ENCODE data around the gene PALD1.

The PALD1 gene

DNA sequence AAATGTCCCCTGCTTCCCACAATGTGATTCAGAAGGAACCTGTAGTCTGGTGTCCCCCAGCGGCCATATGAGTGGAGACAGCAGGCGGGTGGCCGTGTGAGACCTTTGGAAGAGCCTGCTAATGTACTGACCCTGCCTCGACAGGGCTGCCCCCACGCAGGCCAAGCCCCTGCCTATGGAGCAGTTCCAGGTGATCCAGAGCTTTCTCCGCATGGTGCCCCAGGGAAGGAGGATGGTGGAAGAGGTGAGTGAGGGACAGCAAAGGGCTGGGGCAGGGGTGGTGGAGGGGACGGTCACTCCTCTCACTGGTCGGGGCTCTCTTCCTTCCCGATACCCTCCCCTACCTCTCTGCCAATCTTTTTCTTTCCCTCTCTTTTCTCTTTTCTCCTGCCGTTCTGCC is 55.7 kb downstream of the PALD1 start:
- TF ChIP-seq CTCF (conservative IDR thresholded peaks at IDR 0.05), result no peak
- no peak for TF ChIP-seq ZFX (IDR thresholded peaks at IDR 0.05)
- no peak overlapping the region for H3K27ac ChIP-seq

- no peak overlapping the region for H3K27ac ChIP-seq
- TF ChIP-seq CTCF (conservative IDR thresholded peaks at IDR 0.05) (no peak), ZFX (IDR thresholded peaks at IDR 0.05) (no peak)
Observed at GRCh38 chr10:70535001-70535400, 56.4 kb downstream of the PALD1 start.

DNA sequence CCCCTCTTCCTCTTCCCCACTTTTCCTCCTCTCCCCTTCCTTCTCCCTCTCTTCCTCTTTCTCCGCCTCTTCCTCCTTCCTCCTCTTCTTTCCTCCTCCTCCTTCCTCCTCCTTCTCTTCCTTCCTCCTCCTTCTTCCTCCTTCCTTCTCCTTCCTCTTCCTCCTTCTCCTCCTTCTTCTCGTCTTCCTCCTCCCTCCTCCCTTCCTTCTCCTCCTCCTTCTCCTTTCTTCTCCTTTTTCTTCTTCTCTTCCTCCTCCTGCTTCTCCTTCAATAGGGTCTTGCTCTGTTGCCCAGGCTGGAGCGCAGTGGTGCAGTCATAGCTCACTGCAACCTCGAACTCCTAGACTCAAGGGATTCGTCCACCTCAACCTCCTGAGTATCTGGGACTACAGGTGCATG is 56.9 kb downstream of the PALD1 start:
- TF ChIP-seq ZFX (IDR thresholded peaks at IDR 0.05), result no peak
- no peak for TF ChIP-seq CTCF (conservative IDR thresholded peaks at IDR 0.05)
- no peak overlapping the region for H3K27ac ChIP-seq

- TF ChIP-seq CTCF (conservative IDR thresholded peaks at IDR 0.05), result no peak; the same call in 1 of the 2 replicates
- TF ChIP-seq ZFX (IDR thresholded peaks at IDR 0.05), result no peak
- no peak overlapping the region for H3K27ac ChIP-seq
Observed at GRCh38 chr10:70536196-70536861, 57.8 kb downstream of the PALD1 start.

DNA sequence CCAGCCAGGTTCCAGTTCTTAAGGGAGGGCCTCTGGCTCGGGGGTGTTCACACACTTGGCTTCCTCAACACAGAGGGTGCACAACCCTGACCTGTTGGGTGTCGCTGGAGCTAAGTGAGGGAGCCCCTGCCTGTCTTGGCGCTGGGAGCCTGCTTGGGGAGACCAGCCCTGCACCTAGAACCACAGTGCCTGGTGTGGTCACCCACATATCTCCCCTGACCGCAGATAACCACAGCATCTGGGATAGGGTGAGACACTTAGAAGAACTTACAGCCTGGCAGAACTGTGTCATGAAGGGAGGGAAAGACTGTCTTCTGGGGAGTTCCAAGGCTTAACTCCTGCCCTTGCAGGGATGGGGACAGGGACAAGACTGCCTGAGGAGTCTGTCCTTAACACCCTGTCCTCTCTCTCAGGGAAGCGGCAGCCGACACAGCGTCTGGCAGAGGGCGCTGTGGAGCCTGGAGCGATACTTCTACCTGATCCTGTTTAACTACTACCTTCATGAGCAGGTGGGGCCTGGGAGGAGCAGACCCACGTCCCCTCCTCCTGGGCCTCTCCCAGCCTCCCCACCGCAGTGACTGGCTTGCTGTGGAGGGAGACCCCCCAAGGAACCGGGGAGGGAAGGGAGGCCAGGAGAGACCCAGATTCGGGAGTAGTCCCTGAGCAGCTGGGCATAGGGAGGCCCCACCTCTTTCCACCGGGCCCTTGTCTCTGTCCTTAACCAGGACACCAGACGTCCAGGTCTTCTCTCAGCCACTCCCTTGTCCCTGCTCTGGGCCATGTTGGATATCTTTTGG is 59.0 kb downstream of the PALD1 start:
- H3K27ac ChIP-seq, result no peak overlapping the region
- TF ChIP-seq CTCF (conservative IDR thresholded peaks at IDR 0.05) (peak; percentile 75), ZFX (IDR thresholded peaks at IDR 0.05) (no peak)

DNA sequence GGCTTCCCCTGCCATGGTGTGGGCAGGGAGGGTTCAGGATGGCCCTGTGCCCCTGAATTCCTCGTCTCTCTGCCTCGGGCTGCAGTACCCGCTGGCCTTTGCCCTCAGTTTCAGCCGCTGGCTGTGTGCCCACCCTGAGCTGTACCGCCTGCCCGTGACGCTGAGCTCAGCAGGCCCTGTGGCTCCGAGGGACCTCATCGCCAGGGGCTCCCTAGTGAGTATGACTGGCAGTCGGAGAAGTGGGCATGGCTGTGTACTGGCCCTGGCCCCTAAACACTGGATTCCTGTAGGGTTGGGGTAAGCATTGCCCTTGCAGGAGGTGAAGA is 59.6 kb downstream of the PALD1 start:
- TF ChIP-seq ZFX (IDR thresholded peaks at IDR 0.05) (no peak), CTCF (conservative IDR thresholded peaks at IDR 0.05) (no peak)
- no peak overlapping the region for H3K27ac ChIP-seq

DNA sequence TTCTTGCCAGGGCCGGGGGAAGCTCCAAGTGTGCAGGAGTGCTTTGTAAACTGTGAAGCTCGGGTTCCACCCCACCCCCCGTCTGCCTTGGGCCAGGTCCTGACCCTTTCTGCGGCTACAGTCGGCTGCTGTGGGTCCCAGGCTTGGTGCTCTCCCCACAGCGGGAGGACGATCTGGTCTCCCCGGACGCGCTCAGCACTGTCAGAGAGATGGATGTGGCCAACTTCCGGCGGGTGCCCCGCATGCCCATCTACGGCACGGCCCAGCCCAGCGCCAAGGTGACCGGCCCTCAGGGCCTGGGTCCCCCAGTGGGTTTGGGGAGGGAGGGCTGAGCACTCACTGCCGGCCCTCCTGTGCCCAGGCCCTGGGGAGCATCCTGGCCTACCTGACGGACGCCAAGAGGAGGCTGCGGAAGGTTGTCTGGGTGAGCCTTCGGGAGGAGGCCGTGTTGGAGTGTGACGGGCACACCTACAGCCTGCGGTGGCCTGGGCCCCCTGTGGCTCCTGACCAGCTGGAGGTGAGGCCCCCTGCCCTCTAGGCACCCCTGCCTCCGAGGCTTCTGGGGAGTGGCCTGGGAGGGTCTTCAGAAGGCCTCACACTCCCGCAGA is 60.3 kb downstream of the PALD1 start:
- TF ChIP-seq CTCF (conservative IDR thresholded peaks at IDR 0.05) (no peak), ZFX (IDR thresholded peaks at IDR 0.05) (no peak)
- H3K27ac ChIP-seq, result no peak overlapping the region
